H1 (cell line): ENCODE measurements around the gene CHPF. TPM values are rescaled to one million over a fixed set of nuclear protein-coding genes. Genes with fewer than 3 reads are reported as not detected.

Experiments used
- CTCF ChIA-PET: fragments of 300-600 bp; sonication (Branson Sonifier 250); formaldehyde crosslinking; loops from one replicate; lab custom pipeline; 2021; ENCODE audit not compliant: partially characterized antibody; lab: Charles Lee
- POLR2A ChIA-PET: fragments of 300-600 bp; sonication (Branson Sonifier 250); formaldehyde crosslinking; loops from one replicate; lab custom pipeline; 2021; ENCODE audit warnings: inconsistent platforms; ENCODE audit not compliant: partially characterized antibody; lab: Charles Lee
- DNase-seq, 2 experiments: peaks; one replicate each; pipeline versions ENCODE4 v3.0.0 to v3.0.0-alpha.2; 2010 to 2022; ENCODE audit warnings: low spot score in 2 of 2, low read depth in 1 of 2, mixed read lengths in 1 of 2
- FAIRE-seq: peaks from 2 replicates; lab custom pipeline; 2011; peaks lifted over from hg19 to GRCh38; lab: Jason Lieb, UNC
- H2AFZ ChIP-seq: 2 replicates; pipeline ENCODE4 v1.8.1; 2012; ENCODE audit warnings: low read length, inconsistent platforms
- H2AK5ac ChIP-seq: 2 replicates; pipeline ENCODE4 v1.6.1; 2013; ENCODE audit warnings: low read depth, low read length
- H2BK120ac ChIP-seq: replicated peaks from 2 replicates; pipeline ENCODE3; 2013; ENCODE audit warnings: low read depth, low read length, inconsistent platforms
- H2BK12ac ChIP-seq: 2 replicates; pipeline ENCODE4 v1.6.1; 2013; ENCODE audit warnings: low read depth, low read length
- H2BK15ac ChIP-seq: 2 replicates; pipeline ENCODE4 v1.6.1; 2013; ENCODE audit warnings: low read length
- H2BK20ac ChIP-seq: 2 replicates; pipeline ENCODE4 v1.6.1; 2013; ENCODE audit warnings: low read length
- H2BK5ac ChIP-seq: 2 replicates; pipeline ENCODE4 v1.6.1; 2013; ENCODE audit warnings: low read depth, low read length
- H3K14ac ChIP-seq: 2 replicates; pipeline ENCODE4 v1.6.1; 2013; ENCODE audit warnings: inconsistent platforms; ENCODE audit not compliant: insufficient read length
- H3K18ac ChIP-seq: 2 replicates; pipeline ENCODE4 v1.6.1; 2013; ENCODE audit warnings: low read length; ENCODE audit errors: extremely low read depth
- H3K23ac ChIP-seq: 2 replicates; pipeline ENCODE4 v1.6.1; 2013; ENCODE audit warnings: inconsistent platforms; ENCODE audit not compliant: insufficient read length
- H3K23me2 ChIP-seq: 2 replicates; pipeline ENCODE4 v1.6.1; 2013; ENCODE audit warnings: low read depth, low read length
- H3K27ac ChIP-seq: 2 replicates; pipeline ENCODE4 v1.6.1; 2011; ENCODE audit warnings: low read depth, low read length, inconsistent platforms
- H3K27me3 ChIP-seq, 4 experiments: replicated peaks in 1 of 4; 1 replicate in 1 of 4; 2 replicates in 3 of 4; pipeline versions ENCODE4 v1.6.1 to v1.8.1; 2011 to 2013; ENCODE audit warnings: low read length in 3 of 4, mild to moderate bottlenecking in 3 of 4, inconsistent platforms in 2 of 4, mixed read lengths in 2 of 4, moderate library complexity in 1 of 4; ENCODE audit not compliant: control insufficient read depth in 3 of 4, insufficient read depth in 3 of 4; ENCODE audit errors: extremely low read depth in 1 of 4
- H3K36me3 ChIP-seq, 4 experiments: 2 replicates each; pipeline versions ENCODE4 v1.6.1 to v1.8.1; 2011 to 2013; ENCODE audit warnings: mild to moderate bottlenecking in 4 of 4, low read length in 3 of 4, moderate library complexity in 2 of 4, control low read depth in 1 of 4, inconsistent platforms in 1 of 4; ENCODE audit not compliant: insufficient read depth in 4 of 4, control insufficient read depth in 2 of 4
- H3K4ac ChIP-seq: replicated peaks from 2 replicates; pipeline ENCODE3; 2013; ENCODE audit warnings: low read length, low read depth, mixed read lengths, inconsistent platforms; ENCODE audit not compliant: insufficient read length
- H3K4me1 ChIP-seq, 4 experiments: replicated peaks in 1 of 4; 1 replicate in 1 of 4; 2 replicates in 3 of 4; pipeline versions ENCODE4 v1.6.1 to v1.8.1; 2011 to 2013; ENCODE audit warnings: low read length in 3 of 4, inconsistent platforms in 2 of 4, mixed read lengths in 1 of 4; ENCODE audit not compliant: insufficient read depth in 4 of 4, control insufficient read depth in 3 of 4
- H3K4me2 ChIP-seq, 2 experiments: 2 replicates each; pipeline versions ENCODE4 v1.6.1 to v1.8.1; 2011 to 2013; ENCODE audit warnings: low read depth in 2 of 2, low read length in 2 of 2, control low read depth in 1 of 2, inconsistent platforms in 1 of 2, mild to moderate bottlenecking in 1 of 2; ENCODE audit not compliant: insufficient read depth in 1 of 2
- H3K4me3 ChIP-seq, 4 experiments: fragments of 200-600, 300-600 bp in 1 of 4; sonication (generic), shearing (Covaris generic), sonication (Bioruptor Twin) in 1 of 4; 2 replicates each; pipeline versions ENCODE4 v1.5.1 to v1.8.1; 2011 to 2016; ENCODE audit warnings: low read length in 4 of 4, low read depth in 3 of 4, control low read depth in 2 of 4, inconsistent platforms in 2 of 4, mild to moderate bottlenecking in 2 of 4, mixed read lengths in 1 of 4, moderate library complexity in 1 of 4; ENCODE audit not compliant: insufficient read depth in 2 of 4; ENCODE audit errors: extremely low read depth in 1 of 4
- H3K56ac ChIP-seq: replicated peaks from 2 replicates; pipeline ENCODE3; 2013; ENCODE audit warnings: low read depth, mild to moderate bottlenecking, mixed read lengths, low read length, inconsistent platforms; ENCODE audit not compliant: insufficient read length
- H3K79me1 ChIP-seq: 2 replicates; pipeline ENCODE4 v1.6.1; 2013; ENCODE audit warnings: low read depth, low read length, control low read depth
- H3K79me2 ChIP-seq, 2 experiments: 2 replicates each; pipeline versions ENCODE4 v1.6.1 to v1.8.1; 2012 to 2013; ENCODE audit warnings: low read length in 2 of 2, mild to moderate bottlenecking in 2 of 2, inconsistent platforms in 1 of 2; ENCODE audit not compliant: insufficient read depth in 2 of 2, control insufficient read depth in 1 of 2
- H3K9ac ChIP-seq, 4 experiments: replicated peaks in 1 of 4; 1 replicate in 1 of 4; 2 replicates in 3 of 4; pipeline versions ENCODE4 v1.6.1 to v1.8.1; 2011 to 2013; ENCODE audit warnings: low read depth in 3 of 4, low read length in 3 of 4, control low read depth in 2 of 4, mild to moderate bottlenecking in 2 of 4, moderate library complexity in 2 of 4, inconsistent platforms in 1 of 4; ENCODE audit errors: extremely low read depth in 1 of 4
- H3K9me3 ChIP-seq, 2 experiments: 2 replicates each; pipeline versions ENCODE4 v1.6.1 to v1.8.1; 2012 to 2013; ENCODE audit warnings: mild to moderate bottlenecking in 2 of 2, moderate library complexity in 2 of 2, control low read depth in 1 of 2, inconsistent platforms in 1 of 2, low read depth in 1 of 2, low read length in 1 of 2, mixed read lengths in 1 of 2; ENCODE audit not compliant: insufficient read depth in 2 of 2
- H4K20me1 ChIP-seq, 2 experiments: replicated peaks in 1 of 2; 2 replicates each; pipeline versions ENCODE3 to v1.8.1; 2011 to 2013; ENCODE audit warnings: inconsistent platforms in 2 of 2, low read length in 2 of 2, mild to moderate bottlenecking in 1 of 2; ENCODE audit not compliant: insufficient read depth in 2 of 2, control insufficient read depth in 1 of 2
- H4K5ac ChIP-seq: 2 replicates; pipeline ENCODE4 v1.6.1; 2013; ENCODE audit warnings: low read length, low read depth, mixed read lengths, inconsistent platforms; ENCODE audit not compliant: insufficient read length
- H4K8ac ChIP-seq: 2 replicates; pipeline ENCODE4 v1.8.0; 2013; ENCODE audit warnings: mild to moderate bottlenecking, moderate library complexity, low read length, inconsistent platforms; ENCODE audit not compliant: insufficient read depth; ENCODE audit errors: extremely low read depth
- H4K91ac ChIP-seq: replicated peaks from 2 replicates; pipeline ENCODE3; 2013; ENCODE audit warnings: low read length, mixed read lengths, inconsistent platforms; ENCODE audit not compliant: insufficient read length
- ATF3 ChIP-seq: IDR thresholded peaks from 2 replicates; pipeline ENCODE4 v1.6.1; 2011; ENCODE audit warnings: low read depth, mild to moderate bottlenecking, low read length; ENCODE audit not compliant: insufficient read depth
- CREB1 ChIP-seq: IDR thresholded peaks from 2 replicates; pipeline ENCODE4 v1.6.1; 2012; ENCODE audit warnings: inconsistent platforms
- JUND ChIP-seq: IDR thresholded peaks from 2 replicates; pipeline ENCODE4 v1.6.1; 2011; ENCODE audit warnings: mild to moderate bottlenecking, improper control_type of control experiment, low read length
- KDM1A ChIP-seq: fragments of 200-600, 300-600 bp; sonication (generic); IDR thresholded peaks from 2 replicates; pipeline ENCODE4 v1.7.1; 2016; ENCODE audit warnings: mild to moderate bottlenecking, low read length, borderline replicate concordance
- KDM4A ChIP-seq: IDR thresholded peaks from one replicate; pipeline ENCODE4 v1.7.1; 2012; ENCODE audit warnings: low read depth, mild to moderate bottlenecking, moderate library complexity, low read length, inconsistent platforms; ENCODE audit not compliant: severe bottlenecking
- POU5F1 ChIP-seq: IDR thresholded peaks from 2 replicates; pipeline ENCODE4 v1.6.1; 2011; ENCODE audit warnings: low read depth, mild to moderate bottlenecking, low read length, moderate library complexity
- RNF2 ChIP-seq: fragments of 200-900, 300-1000 bp; sonication (generic); IDR thresholded peaks from 2 replicates; pipeline ENCODE4 v1.7.1; 2016; ENCODE audit warnings: borderline replicate concordance, low read depth, mild to moderate bottlenecking, antibody characterized with exemption, low read length; ENCODE audit not compliant: poor library complexity, severe bottlenecking; ENCODE audit errors: missing control alignments
- RXRA ChIP-seq: IDR thresholded peaks from 2 replicates; pipeline ENCODE4 v1.6.1; 2011; ENCODE audit warnings: low read depth, mild to moderate bottlenecking, low read length, moderate library complexity; ENCODE audit not compliant: insufficient read depth
- SIRT6 ChIP-seq: IDR thresholded peaks from one replicate; pipeline ENCODE4 v1.7.1; 2012; ENCODE audit warnings: low read length, inconsistent platforms
- SP1 ChIP-seq: IDR thresholded peaks from 2 replicates; pipeline ENCODE4 v1.6.1; 2011; ENCODE audit warnings: low read depth, low read length
- SP4 ChIP-seq: IDR thresholded peaks from 2 replicates; pipeline ENCODE4 v1.6.1; 2012; ENCODE audit warnings: low read length, inconsistent platforms
- TAF7 ChIP-seq: optimal IDR thresholded peaks from 2 replicates; pipeline ENCODE3; 2011; ENCODE audit warnings: low read depth, mild to moderate bottlenecking, inconsistent platforms, low read length, moderate library complexity, borderline replicate concordance
- WGBS, 2 experiments: shearing (Covaris generic) in 1 of 2; methylation state at CpG; one replicate each; pipeline versions ENCODE4 v1.1.6 to v1.1.7; 2013 to 2015; ENCODE audit warnings: low lambda C conversion rate in 2 of 2, mixed read lengths in 2 of 2, inconsistent platforms in 1 of 2, low coverage in 1 of 2, missing lambda C conversion rate in 1 of 2; ENCODE audit not compliant: insufficient replicate concordance in 2 of 2, insufficient coverage in 1 of 2, insufficient read length in 1 of 2; ENCODE audit errors: extremely low coverage in 1 of 2, missing lambda C conversion rate in 1 of 2; 5-methylcytosine and 5-hydroxymethylcytosine counted together
- polyA plus RNA-seq, 7 experiments: library from polyadenylated mRNA; depleted of rRNA in 3 of 7; stranded (reverse) in 5 of 7; unstranded in 2 of 7; fragments of >200 nt in 5 of 7; fragments of 200-250 nt in 2 of 7; gene quantifications; 1 replicate in 5 of 7; 2 replicates in 1 of 7; 4 replicates in 1 of 7; pipeline versions ENCODE4 v1.2.1 to v1.2.3, GENCODE V29; 2011 to 2013; ENCODE audit warnings: missing spikeins in 2 of 7, mixed read lengths in 2 of 7
- total RNA-seq: library from RNA; stranded (reverse); fragmentation: NEBNext Ultra II Directional; extraction: Animal tissue kit (Norgen Biotek cat#: 25700); gene quantifications from 2 replicates; pipeline ENCODE4 v1.2.1, GENCODE V29; 2021

CHPF gene
- total and polyA plus RNA-seq, 2 of the 8 experiments (the other 6 are each of a cell fraction or from before 2014, with no cell fraction given) = 62.9 to 67.3 TPM

GRCh38 chr2:219557320-219557719 lies 13.7 kb upstream of the CHPF start:
- Histone ChIP-seq H2BK5ac (no peak overlapping the region), H3K4ac (no peak overlapping the region), H2AK5ac (no peak overlapping the region), H3K27me3 (peaks cover 0 to 14% (median 11%) of the 10 kb centered on the region in 4 experiments; a peak in 5 of 7 replicates), H3K56ac (no peak overlapping the region), H2BK15ac (no peak overlapping the region), H4K8ac (no peak overlapping the region), H3K14ac (no peak overlapping the region), H3K79me1 (no peaks in the 10 kb centered on the region), H2BK12ac (no peak overlapping the region), H4K5ac (no peak overlapping the region), H3K4me1 (peaks cover 0 to 35% (median 22%) of the 10 kb centered on the region in 4 experiments; a peak in 6 of 7 replicates), H3K4me3 (no peak overlapping the region), H2AFZ (no peak overlapping the region), H3K9ac (no peak overlapping the region), H3K9me3 (no peaks in the 10 kb centered on the region), H3K79me2 (no peaks in the 10 kb centered on the region), H3K4me2 (no peak overlapping the region), H2BK120ac (no peak overlapping the region), H3K36me3 (peaks cover 0 to 13% (median under 1%) of the 10 kb centered on the region in 4 experiments; a peak in 4 of 8 replicates), H3K18ac (no peak overlapping the region), H4K20me1 (peaks cover 0 to 5% of the 10 kb centered on the region in 2 experiments), H3K27ac (no peak overlapping the region), H3K23ac (no peak overlapping the region), H3K23me2 (peaks cover 5% of the 10 kb centered on the region; the same call in 1 of the 2 replicates), H4K91ac (no peak overlapping the region), H2BK20ac (no peak overlapping the region)
- POLR2A ChIA-PET = interaction anchor here (0.9 to 17.5 kb wide), 5 partner anchors 9 to 71 kb away, joined by 3 to 293 read pairs (median 21); partner anchors contain the start of genes CHPF, INHA, OBSL1 and TMEM198
- DNase-seq (no peak), FAIRE-seq (no peak)
- WGBS, 2 experiments = 96% methylated on average over 18 of the region's 21 CpGs; no CpG with 5 or more reads in 1 of the 2 experiments
- CTCF ChIA-PET = interaction anchor here (1.5 to 19.7 kb wide), 9 partner anchors 7 to 154 kb away, joined by 5 to 293 read pairs (median 16); partner anchors contain the start of genes CHPF, STK11IP and TMEM198
- no peak for TF ChIP-seq ATF3
- TF ChIP-seq KDM1A = no peak
- TF ChIP-seq RXRA = no peak
- TF ChIP-seq SP1 = no peak
- TF ChIP-seq SIRT6 = no peak
- TF ChIP-seq SP4 = no peak
- TF ChIP-seq POU5F1 = no peak
- no peak for TF ChIP-seq RNF2
- TF ChIP-seq TAF7 = no peak
- no peak for TF ChIP-seq JUND
- no peak for TF ChIP-seq KDM4A
- no peak for TF ChIP-seq CREB1
